ENCODE results near the gene ARID5B. TPM values are rescaled to one million over a fixed set of nuclear protein-coding genes. Genes with fewer than 3 reads are reported as not detected.

ARID5B gene
- total RNA-seq, 1 donor from 2014 or later, result 36.9 TPM

GRCh38 chr10:61931620-61932332, 30.3 kb downstream of the ARID5B start:
- H3K27me3 Mint-ChIP-seq, result no peaks in the 10 kb centered on the region
- peaks cover 9% of the 10 kb centered on the region for H3K9me3 Mint-ChIP-seq
- no peak overlapping the region for H3K4me3 Mint-ChIP-seq
- no peak for DNase-seq (ENCODE audit: extremely low spot score, unreplicated experiment)
- peaks cover 10% of the 10 kb centered on the region for H3K4me1 Mint-ChIP-seq (ENCODE audit: unreplicated experiment)
- H3K27ac Mint-ChIP-seq, result no peak overlapping the region
- no peak for TF ChIP-seq CTCF (conservative IDR thresholded peaks at IDR 0.05)
- H3K36me3 Mint-ChIP-seq, result peaks cover 47% of the 10 kb centered on the region

GRCh38 chr10:61933859-61934555, 32.5 kb downstream of the ARID5B start:
- H3K4me1 Mint-ChIP-seq (ENCODE audit: unreplicated experiment), result peaks cover 28% of the 10 kb centered on the region
- peaks cover 39% of the 10 kb centered on the region for H3K36me3 Mint-ChIP-seq
- DNase-seq (ENCODE audit: extremely low spot score, unreplicated experiment), result no peak
- H3K9me3 Mint-ChIP-seq, result peaks cover 9% of the 10 kb centered on the region
- peak overlapping the region; percentile 81 for H3K27ac Mint-ChIP-seq
- H3K4me3 Mint-ChIP-seq, result peak overlapping the region; percentile 64
- H3K27me3 Mint-ChIP-seq, result no peaks in the 10 kb centered on the region
- no peak for TF ChIP-seq CTCF (conservative IDR thresholded peaks at IDR 0.05)

- no peaks in the 10 kb centered on the region for H3K27me3 Mint-ChIP-seq
- peaks cover 34% of the 10 kb centered on the region for H3K4me1 Mint-ChIP-seq (ENCODE audit: unreplicated experiment)
- DNase-seq (ENCODE audit: extremely low spot score, unreplicated experiment), result no peak
- peaks cover 9% of the 10 kb centered on the region for H3K9me3 Mint-ChIP-seq
- peaks cover 28% of the 10 kb centered on the region for H3K36me3 Mint-ChIP-seq
- no peak for TF ChIP-seq CTCF (conservative IDR thresholded peaks at IDR 0.05)
- H3K4me3 Mint-ChIP-seq, result no peak overlapping the region
- no peak overlapping the region for H3K27ac Mint-ChIP-seq
Measured at GRCh38 chr10:61935077-61935476, 33.6 kb downstream of the ARID5B start.

- no peak for DNase-seq (ENCODE audit: extremely low spot score, unreplicated experiment)
- TF ChIP-seq CTCF (conservative IDR thresholded peaks at IDR 0.05), result no peak
- Mint-ChIP-seq H3K4me1 (ENCODE audit: unreplicated experiment) (peaks cover 34% of the 10 kb centered on the region), H3K27me3 (no peaks in the 10 kb centered on the region), H3K9me3 (peaks cover 5% of the 10 kb centered on the region), H3K27ac (peak overlapping the region; percentile 79), H3K4me3 (peak overlapping the region; percentile 41), H3K36me3 (peaks cover 31% of the 10 kb centered on the region)
Measured at GRCh38 chr10:61936770-61937169, 35.3 kb downstream of the ARID5B start.

- peaks cover 5% of the 10 kb centered on the region for H3K9me3 Mint-ChIP-seq
- peaks cover 27% of the 10 kb centered on the region for H3K36me3 Mint-ChIP-seq
- peaks cover 34% of the 10 kb centered on the region for H3K4me1 Mint-ChIP-seq (ENCODE audit: unreplicated experiment)
- TF ChIP-seq CTCF (conservative IDR thresholded peaks at IDR 0.05), result no peak
- no peak for DNase-seq (ENCODE audit: extremely low spot score, unreplicated experiment)
- no peaks in the 10 kb centered on the region for H3K27me3 Mint-ChIP-seq
- H3K4me3 Mint-ChIP-seq, result peak overlapping the region; percentile 65
- H3K27ac Mint-ChIP-seq, result peak overlapping the region; percentile 79
Measured at GRCh38 chr10:61937631-61938351, 36.3 kb downstream of the ARID5B start.
